Dendritic cell treated with granulocyte-macrophage colony-stimulating factor and Interleukin-4, amounts not matched to agents 40 ng/mL and 50 ng/mL, for 4 days (primary cell): ENCODE measurements around the gene WSCD2.

Experiments used
- H3K27ac Mint-ChIP-seq: one replicate; pipeline ENCODE4 v1.8.0; 2022; ENCODE audit warnings: mild to moderate bottlenecking, mixed read lengths
- H3K27me3 Mint-ChIP-seq: one replicate; pipeline ENCODE4 v1.8.0; 2022; ENCODE audit warnings: mild to moderate bottlenecking, mixed read lengths
- H3K36me3 Mint-ChIP-seq: one replicate; pipeline ENCODE4 v1.8.0; 2022; ENCODE audit warnings: low read depth, mixed read lengths
- H3K4me1 Mint-ChIP-seq: one replicate; pipeline ENCODE4 v1.8.0; 2022; ENCODE audit warnings: low read depth, mixed read lengths
- H3K4me3 Mint-ChIP-seq: one replicate; pipeline ENCODE4 v1.8.0; 2022; ENCODE audit warnings: mild to moderate bottlenecking, moderate library complexity, mixed read lengths
- H3K9me3 Mint-ChIP-seq: one replicate; pipeline ENCODE4 v1.8.0; 2022; ENCODE audit warnings: mixed read lengths
- intact Hi-C: fragments of 100-400 bp; cut with micrococcal nuclease; formaldehyde crosslinking; loops from one replicate; pipeline ENCODE4 v1.15.0; 2022

Gene WSCD2

DNA sequence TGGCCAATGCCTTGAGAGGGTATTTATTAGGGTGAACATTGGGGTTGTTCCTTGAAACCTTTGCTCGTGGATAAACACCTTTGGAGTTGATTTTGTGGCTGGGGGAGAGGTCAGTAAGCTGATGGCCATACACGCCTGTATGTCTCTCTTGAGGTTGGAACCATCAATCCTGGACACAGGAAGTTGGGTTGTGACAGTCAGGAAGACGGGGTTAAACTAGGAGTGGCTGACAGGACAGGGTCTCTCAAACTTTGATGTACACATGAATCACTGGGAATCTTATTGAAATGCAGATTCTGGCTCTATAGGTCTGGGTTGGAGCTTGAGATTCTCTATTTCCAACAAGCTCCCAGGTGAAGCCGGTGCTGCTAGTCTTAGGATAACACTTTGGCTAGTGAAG lies 12.8 kb upstream of the WSCD2 start:
- intact Hi-C loops, result no loop called here
- H3K36me3 Mint-ChIP-seq, result no peaks in the 10 kb centered on the region
- H3K4me3 Mint-ChIP-seq, result no peak overlapping the region
- no peaks in the 10 kb centered on the region for H3K9me3 Mint-ChIP-seq
- peaks cover 32% of the 10 kb centered on the region for H3K4me1 Mint-ChIP-seq
- no peak overlapping the region for H3K27ac Mint-ChIP-seq
- H3K27me3 Mint-ChIP-seq, result peaks cover 31% of the 10 kb centered on the region

GRCh38 chr12:108116699-108117098 lies 12.4 kb upstream of the WSCD2 start:
- H3K9me3 Mint-ChIP-seq, result no peaks in the 10 kb centered on the region
- intact Hi-C loops, result no loop called here
- H3K4me1 Mint-ChIP-seq, result peaks cover 32% of the 10 kb centered on the region
- no peak overlapping the region for H3K4me3 Mint-ChIP-seq
- H3K36me3 Mint-ChIP-seq, result no peaks in the 10 kb centered on the region
- H3K27me3 Mint-ChIP-seq, result peaks cover 31% of the 10 kb centered on the region
- no peak overlapping the region for H3K27ac Mint-ChIP-seq

DNA sequence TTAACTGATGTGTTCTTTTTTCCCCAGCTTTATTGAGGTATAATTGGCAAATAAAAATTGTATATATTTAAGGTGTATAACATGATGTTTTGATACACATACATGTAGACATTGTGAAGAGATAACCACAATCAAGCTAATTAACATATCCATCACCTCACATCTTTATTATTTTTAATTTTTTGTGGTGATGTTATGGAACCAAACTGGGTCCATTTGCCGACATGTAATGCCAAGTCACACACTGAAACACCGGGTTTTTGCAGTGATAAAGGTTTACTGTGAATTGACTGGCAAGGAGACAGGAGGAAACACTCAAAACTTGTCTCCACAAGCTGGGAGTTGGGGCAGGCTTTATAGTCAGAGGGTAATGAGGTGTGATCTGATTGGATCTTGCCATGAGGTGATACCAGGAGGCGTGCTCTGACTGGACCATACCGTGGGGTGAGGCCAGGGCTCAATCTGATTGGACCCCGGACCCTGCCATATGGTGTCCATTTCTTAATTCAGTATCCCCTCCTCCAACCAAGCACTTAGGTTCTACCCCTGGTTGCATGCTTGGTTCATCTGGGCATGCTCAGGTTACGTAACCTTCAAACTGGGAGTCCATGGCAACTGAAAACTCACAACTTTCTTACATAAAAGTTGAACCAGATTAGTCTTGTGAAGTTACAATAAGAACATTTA lies 11.8 kb upstream of the WSCD2 start:
- intact Hi-C loops, result no loop called here
- H3K27me3 Mint-ChIP-seq, result peaks cover 27% of the 10 kb centered on the region
- peaks cover under 1% of the 10 kb centered on the region for H3K9me3 Mint-ChIP-seq
- no peak overlapping the region for H3K4me3 Mint-ChIP-seq
- no peaks in the 10 kb centered on the region for H3K36me3 Mint-ChIP-seq
- peaks cover 32% of the 10 kb centered on the region for H3K4me1 Mint-ChIP-seq
- no peak overlapping the region for H3K27ac Mint-ChIP-seq

DNA sequence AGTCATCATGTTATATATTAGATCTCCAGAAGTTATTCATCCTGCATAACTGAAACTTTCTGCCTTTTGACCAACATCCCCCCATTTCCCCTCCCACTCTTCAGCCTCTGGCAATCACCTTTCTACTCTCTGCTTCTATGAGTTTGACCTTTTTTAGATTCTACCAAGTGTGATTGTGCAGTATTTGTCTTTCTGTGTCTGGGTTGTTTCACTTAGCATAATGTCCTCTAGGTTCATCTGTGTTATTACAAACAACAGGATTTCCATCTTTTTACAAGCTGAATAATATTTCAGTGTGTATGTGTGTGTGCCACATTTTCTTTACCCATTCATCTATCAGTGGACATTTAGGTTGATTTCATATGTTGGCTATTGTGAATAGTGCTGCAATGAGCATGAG lies 11.2 kb upstream of the WSCD2 start:
- Mint-ChIP-seq H3K36me3 (no peaks in the 10 kb centered on the region), H3K4me1 (peaks cover 32% of the 10 kb centered on the region), H3K27ac (no peak overlapping the region), H3K9me3 (peaks cover 6% of the 10 kb centered on the region), H3K4me3 (no peak overlapping the region), H3K27me3 (peaks cover 30% of the 10 kb centered on the region)
- intact Hi-C loops, result no loop called here

- Mint-ChIP-seq H3K27me3 (peaks cover 27% of the 10 kb centered on the region), H3K4me1 (peaks cover 29% of the 10 kb centered on the region), H3K4me3 (no peak overlapping the region), H3K9me3 (peaks cover 8% of the 10 kb centered on the region), H3K36me3 (no peaks in the 10 kb centered on the region), H3K27ac (no peak overlapping the region)
- intact Hi-C loops, result no loop called here
Observed at GRCh38 chr12:108119126-108119973, 9.7 kb upstream of the WSCD2 start.

DNA sequence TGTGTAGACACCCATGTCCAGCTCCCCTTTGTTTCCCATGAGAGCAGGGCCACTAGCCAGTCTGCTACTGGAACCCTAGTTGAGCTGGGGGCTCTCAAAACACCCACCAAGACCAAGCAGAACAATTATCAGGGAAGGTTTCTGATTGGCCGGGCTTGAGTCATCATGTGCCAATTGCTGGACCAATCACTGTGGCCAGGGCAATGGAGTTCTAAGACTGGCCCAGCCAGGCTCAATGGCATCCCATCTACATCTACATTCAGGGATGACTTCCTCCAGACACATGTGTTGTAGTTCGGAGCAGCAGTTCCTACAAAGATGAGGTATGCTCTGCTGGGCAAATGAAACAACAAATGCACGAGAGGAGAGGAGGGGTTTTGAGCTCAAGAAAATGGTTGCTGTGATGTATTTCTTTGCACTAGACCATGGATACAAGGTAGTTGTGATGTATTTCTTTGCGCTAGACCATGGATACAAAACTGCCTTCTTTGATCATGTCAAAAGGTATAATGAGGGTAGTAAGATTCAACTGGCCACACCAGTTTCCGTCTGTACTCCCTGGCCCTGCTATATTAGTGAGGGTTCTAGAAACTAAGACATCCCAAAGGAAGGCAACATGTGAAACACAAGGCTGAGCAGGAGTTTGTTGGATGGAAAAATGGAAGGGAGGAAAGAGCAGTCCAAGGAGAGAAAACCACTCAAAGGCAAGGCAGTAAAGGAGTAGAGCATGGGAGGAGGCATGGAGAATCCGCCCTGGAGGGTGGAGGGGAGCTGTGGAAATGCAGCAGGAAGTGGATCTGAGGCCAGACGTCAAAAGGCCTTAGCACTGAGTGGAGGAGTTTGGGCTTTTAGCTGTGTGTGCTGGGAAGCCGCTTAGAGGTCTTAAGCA lies 8.9 kb upstream of the WSCD2 start:
- Mint-ChIP-seq H3K4me3 (no peak overlapping the region), H3K9me3 (peaks cover 8% of the 10 kb centered on the region), H3K4me1 (peaks cover 21% of the 10 kb centered on the region), H3K36me3 (no peaks in the 10 kb centered on the region), H3K27me3 (peaks cover 23% of the 10 kb centered on the region), H3K27ac (no peak overlapping the region)
- intact Hi-C loops, result no loop called here

- Mint-ChIP-seq H3K27me3 (peaks cover 25% of the 10 kb centered on the region), H3K27ac (no peak overlapping the region), H3K4me3 (no peak overlapping the region), H3K9me3 (peaks cover 8% of the 10 kb centered on the region), H3K36me3 (no peaks in the 10 kb centered on the region), H3K4me1 (peaks cover 15% of the 10 kb centered on the region)
- intact Hi-C loops, result no loop called here
Observed at GRCh38 chr12:108120863-108121165, 8.3 kb upstream of the WSCD2 start.

GRCh38 chr12:108121320-108121719 lies 7.8 kb upstream of the WSCD2 start:
- intact Hi-C loops, result no loop called here
- H3K4me1 Mint-ChIP-seq, result peaks cover 10% of the 10 kb centered on the region
- peaks cover 26% of the 10 kb centered on the region for H3K27me3 Mint-ChIP-seq
- H3K9me3 Mint-ChIP-seq, result peaks cover 8% of the 10 kb centered on the region
- H3K36me3 Mint-ChIP-seq, result no peaks in the 10 kb centered on the region
- no peak overlapping the region for H3K4me3 Mint-ChIP-seq
- H3K27ac Mint-ChIP-seq, result no peak overlapping the region

- no peaks in the 10 kb centered on the region for H3K36me3 Mint-ChIP-seq
Observed at GRCh38 chr12:108121728-108122471, 7.2 kb upstream of the WSCD2 start.

DNA sequence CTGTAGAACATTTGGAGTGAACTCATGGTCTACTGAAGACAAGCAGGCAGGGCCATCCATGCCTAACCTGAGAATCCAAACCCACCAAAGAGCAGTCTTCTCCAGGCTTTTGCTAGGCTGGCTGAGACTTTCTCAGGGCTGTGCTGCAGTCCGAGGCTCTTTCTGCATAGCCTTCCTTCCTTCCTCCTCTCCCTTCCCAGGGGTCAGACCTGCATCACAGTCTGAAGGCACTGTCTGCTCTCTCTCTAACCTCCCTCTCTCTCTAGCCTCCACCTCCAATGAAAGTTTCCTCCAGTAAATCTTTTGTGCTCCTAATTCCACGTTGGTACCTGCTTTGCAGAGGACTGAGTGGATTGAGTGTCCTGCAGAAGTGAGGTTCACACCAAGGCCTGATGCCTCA lies 6.4 kb upstream of the WSCD2 start:
- peaks cover 38% of the 10 kb centered on the region for H3K27me3 Mint-ChIP-seq
- H3K36me3 Mint-ChIP-seq, result no peaks in the 10 kb centered on the region
- H3K27ac Mint-ChIP-seq, result no peak overlapping the region
- intact Hi-C loops, result no loop called here
- H3K4me1 Mint-ChIP-seq, result peaks cover 9% of the 10 kb centered on the region
- H3K9me3 Mint-ChIP-seq, result peaks cover 8% of the 10 kb centered on the region
- no peak overlapping the region for H3K4me3 Mint-ChIP-seq

More at GRCh38 chr12:108121728-108122471, 7.2 kb upstream of the WSCD2 start:
- no peak overlapping the region for H3K27ac Mint-ChIP-seq
- peaks cover 8% of the 10 kb centered on the region for H3K9me3 Mint-ChIP-seq
- H3K4me1 Mint-ChIP-seq, result peaks cover 9% of the 10 kb centered on the region
- no peak overlapping the region for H3K4me3 Mint-ChIP-seq
- intact Hi-C loops, result no loop called here
- H3K27me3 Mint-ChIP-seq, result peaks cover 30% of the 10 kb centered on the region

DNA sequence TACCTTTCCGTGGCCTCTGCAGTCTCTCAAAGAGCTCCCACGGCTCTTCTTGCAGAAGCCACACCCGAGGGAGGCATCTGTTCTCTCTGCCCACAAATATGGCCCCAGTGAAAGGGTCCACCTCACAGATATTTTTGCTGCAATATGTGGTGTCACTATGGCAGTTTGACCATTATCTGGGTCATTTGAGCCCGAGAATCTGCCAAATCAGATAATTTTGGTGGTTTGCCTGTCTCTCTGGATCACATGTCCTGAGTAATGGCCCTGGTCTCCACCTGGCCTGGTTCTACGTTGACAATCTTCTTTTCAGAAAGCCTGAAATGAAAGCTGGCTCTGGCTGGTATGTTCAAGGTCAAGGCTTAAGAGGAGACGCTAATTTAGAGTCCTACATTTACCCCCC lies 5.7 kb upstream of the WSCD2 start:
- H3K4me3 Mint-ChIP-seq, result no peak overlapping the region
- H3K4me1 Mint-ChIP-seq, result peaks cover 9% of the 10 kb centered on the region
- H3K9me3 Mint-ChIP-seq, result peaks cover 8% of the 10 kb centered on the region
- no peak overlapping the region for H3K27ac Mint-ChIP-seq
- H3K27me3 Mint-ChIP-seq, result peaks cover 42% of the 10 kb centered on the region
- intact Hi-C loops, result no loop called here
- H3K36me3 Mint-ChIP-seq, result no peaks in the 10 kb centered on the region

DNA sequence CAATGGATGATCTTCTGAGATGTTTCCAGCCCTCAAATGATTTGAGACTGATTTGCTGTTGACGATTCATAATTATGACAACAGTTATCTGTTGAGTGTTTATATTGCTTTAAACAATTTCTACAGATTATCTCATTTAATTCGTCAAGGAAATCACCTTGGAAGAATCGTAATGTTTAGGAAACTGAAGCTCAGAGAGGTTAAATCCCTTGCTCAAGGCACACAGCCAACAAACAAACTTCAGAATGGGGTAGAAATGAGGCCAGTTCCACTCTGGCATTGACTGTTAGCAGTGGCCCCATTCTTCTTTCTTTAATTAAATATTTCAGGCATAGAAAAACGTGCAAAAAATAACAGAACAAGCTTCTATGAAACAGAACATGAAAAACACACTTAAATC lies 4.0 kb upstream of the WSCD2 start:
- peaks cover 8% of the 10 kb centered on the region for H3K9me3 Mint-ChIP-seq
- H3K4me1 Mint-ChIP-seq, result peaks cover 11% of the 10 kb centered on the region
- peaks cover 50% of the 10 kb centered on the region for H3K27me3 Mint-ChIP-seq

DNA sequence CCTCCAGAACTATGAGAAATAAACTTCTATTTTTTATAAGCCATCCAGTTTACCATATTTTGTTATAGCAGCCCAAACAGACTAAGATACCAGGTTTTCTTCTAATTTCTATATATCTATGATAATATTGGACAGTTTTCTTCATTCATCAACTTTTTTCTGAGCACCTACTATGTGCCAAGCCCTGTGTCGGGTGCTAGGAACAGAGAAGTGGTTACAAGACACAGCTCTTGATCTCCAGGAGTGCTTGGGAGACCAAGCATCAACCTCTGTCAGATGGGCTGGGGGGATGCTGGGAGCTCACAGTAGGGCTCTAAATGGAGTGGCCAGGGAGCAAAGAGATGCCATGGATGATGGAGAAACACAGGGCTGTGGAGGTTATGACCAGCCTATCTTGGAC lies 2.9 kb upstream of the WSCD2 start:
- Mint-ChIP-seq H3K4me3 (no peak overlapping the region), H3K4me1 (peaks cover 11% of the 10 kb centered on the region), H3K36me3 (no peaks in the 10 kb centered on the region), H3K27me3 (peaks cover 57% of the 10 kb centered on the region), H3K9me3 (peaks cover 8% of the 10 kb centered on the region), H3K27ac (no peak overlapping the region)
- intact Hi-C loops, result no loop called here

More for the DNA sequence above, 4.0 kb upstream of the WSCD2 start:
- Mint-ChIP-seq H3K27ac (no peak overlapping the region), H3K4me3 (no peak overlapping the region), H3K36me3 (no peaks in the 10 kb centered on the region)
- intact Hi-C loops, result no loop called here
